ENCODE data around the gene ICA1.

ICA1 gene

GRCh38 chr7:8094164-8095140, 167.5 kb downstream of the ICA1 start:
- no peak for DNase-seq (ENCODE audit: low read depth)
- H3K4me3 ChIP-seq (ENCODE audit: control insufficient read depth, low read depth, low read length), result no peak overlapping the region
- no peak for TF ChIP-seq CTCF (conservative IDR thresholded peaks at IDR 0.05; ENCODE audit: control insufficient read depth, insufficient read depth, low read depth, low read length)

DNA sequence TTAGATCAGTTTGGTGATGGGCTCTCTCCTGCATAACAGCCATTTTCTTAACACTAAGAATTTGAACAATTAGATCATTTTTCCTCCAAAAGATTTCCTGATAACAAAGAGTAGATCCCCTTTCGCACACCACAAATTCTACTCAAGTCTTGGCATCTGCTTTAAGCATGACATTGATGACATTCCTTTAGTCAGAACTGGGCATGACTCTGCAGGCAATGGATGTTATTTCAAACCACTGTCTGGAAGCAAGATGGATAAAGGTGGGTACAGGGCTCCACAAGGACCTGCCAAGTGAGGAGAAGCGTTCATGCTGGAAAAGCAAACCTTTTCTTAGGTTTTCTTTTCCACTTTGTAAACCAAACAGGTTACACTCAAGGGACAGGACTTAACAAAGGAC, 169.8 kb downstream of the ICA1 start:
- no peak for TF ChIP-seq CTCF (conservative IDR thresholded peaks at IDR 0.05; ENCODE audit: control insufficient read depth, insufficient read depth, low read depth, low read length)
- H3K4me3 ChIP-seq (ENCODE audit: control insufficient read depth, low read depth, low read length), result no peak overlapping the region
- DNase-seq (ENCODE audit: low read depth), result no peak

GRCh38 chr7:8089036-8089780, 172.8 kb downstream of the ICA1 start:
- no peak for DNase-seq (ENCODE audit: low read depth)
- no peak for TF ChIP-seq CTCF (conservative IDR thresholded peaks at IDR 0.05; ENCODE audit: control insufficient read depth, insufficient read depth, low read depth, low read length)
- no peak overlapping the region for H3K4me3 ChIP-seq (ENCODE audit: control insufficient read depth, low read depth, low read length)

GRCh38 chr7:8086239-8086638, 175.7 kb downstream of the ICA1 start:
- DNase-seq (ENCODE audit: low read depth), result no peak
- H3K4me3 ChIP-seq (ENCODE audit: control insufficient read depth, low read depth, low read length), result no peak overlapping the region
- TF ChIP-seq CTCF (conservative IDR thresholded peaks at IDR 0.05; ENCODE audit: control insufficient read depth, insufficient read depth, low read depth, low read length), result no peak

DNA sequence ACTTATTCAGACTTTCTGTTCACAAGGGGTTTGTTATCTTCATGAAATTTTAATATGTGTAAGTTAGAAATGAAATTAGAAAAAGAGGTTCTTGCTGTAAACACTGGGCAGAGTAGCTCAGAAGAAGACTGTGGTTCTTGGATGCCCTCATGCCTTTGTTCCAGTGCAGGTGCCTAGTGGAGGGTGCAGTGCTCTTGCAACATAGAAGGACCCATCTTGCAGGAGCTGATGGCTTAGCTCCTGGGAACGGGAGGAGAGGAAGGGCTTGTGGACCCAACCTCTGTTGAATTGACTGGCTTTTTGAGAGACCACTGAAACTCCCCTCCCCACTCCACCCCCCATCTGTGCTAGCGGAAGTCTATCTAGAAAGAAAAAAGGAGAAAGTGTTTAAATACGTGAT, 176.5 kb downstream of the ICA1 start:
- TF ChIP-seq CTCF (conservative IDR thresholded peaks at IDR 0.05; ENCODE audit: control insufficient read depth, insufficient read depth, low read depth, low read length), result no peak

GRCh38 chr7:8084836-8085235, 177.1 kb downstream of the ICA1 start:
- no peak for DNase-seq (ENCODE audit: low read depth)
- no peak for TF ChIP-seq CTCF (conservative IDR thresholded peaks at IDR 0.05; ENCODE audit: control insufficient read depth, insufficient read depth, low read depth, low read length)
- H3K4me3 ChIP-seq (ENCODE audit: control insufficient read depth, low read depth, low read length), result no peak overlapping the region

More for the DNA sequence above, 176.5 kb downstream of the ICA1 start:
- no peak overlapping the region for H3K4me3 ChIP-seq (ENCODE audit: control insufficient read depth, low read depth, low read length)
- no peak for DNase-seq (ENCODE audit: low read depth)
